Mucosa of stomach (tissue), 1 donor: ENCODE data around the gene BAD.

ENCODE experiments used
- H3K27me3 ChIP-seq: one replicate; pipeline ENCODE4 v1.7.0; 2013; ENCODE audit warnings: mild to moderate bottlenecking, low read length; ENCODE audit not compliant: control insufficient read depth, insufficient read depth
- H3K36me3 ChIP-seq: one replicate; pipeline ENCODE4 v1.7.0; 2013; ENCODE audit warnings: low read length; ENCODE audit not compliant: control insufficient read depth, insufficient read depth
- H3K4me1 ChIP-seq: one replicate; pipeline ENCODE4 v1.7.0; 2013; ENCODE audit warnings: mild to moderate bottlenecking, low read length; ENCODE audit not compliant: control insufficient read depth, insufficient read depth
- H3K4me3 ChIP-seq: one replicate; pipeline ENCODE4 v1.7.0; 2013; ENCODE audit warnings: low read length
- H3K9ac ChIP-seq: one replicate; pipeline ENCODE4 v1.7.0; 2013; ENCODE audit warnings: mild to moderate bottlenecking, low read length, moderate library complexity
- H3K9me3 ChIP-seq: one replicate; pipeline ENCODE4 v1.7.0; 2013; ENCODE audit warnings: mild to moderate bottlenecking, low read length, moderate library complexity; ENCODE audit not compliant: control insufficient read depth
- donor health status: Pancreatic carcinoma.

The BAD gene

DNA sequence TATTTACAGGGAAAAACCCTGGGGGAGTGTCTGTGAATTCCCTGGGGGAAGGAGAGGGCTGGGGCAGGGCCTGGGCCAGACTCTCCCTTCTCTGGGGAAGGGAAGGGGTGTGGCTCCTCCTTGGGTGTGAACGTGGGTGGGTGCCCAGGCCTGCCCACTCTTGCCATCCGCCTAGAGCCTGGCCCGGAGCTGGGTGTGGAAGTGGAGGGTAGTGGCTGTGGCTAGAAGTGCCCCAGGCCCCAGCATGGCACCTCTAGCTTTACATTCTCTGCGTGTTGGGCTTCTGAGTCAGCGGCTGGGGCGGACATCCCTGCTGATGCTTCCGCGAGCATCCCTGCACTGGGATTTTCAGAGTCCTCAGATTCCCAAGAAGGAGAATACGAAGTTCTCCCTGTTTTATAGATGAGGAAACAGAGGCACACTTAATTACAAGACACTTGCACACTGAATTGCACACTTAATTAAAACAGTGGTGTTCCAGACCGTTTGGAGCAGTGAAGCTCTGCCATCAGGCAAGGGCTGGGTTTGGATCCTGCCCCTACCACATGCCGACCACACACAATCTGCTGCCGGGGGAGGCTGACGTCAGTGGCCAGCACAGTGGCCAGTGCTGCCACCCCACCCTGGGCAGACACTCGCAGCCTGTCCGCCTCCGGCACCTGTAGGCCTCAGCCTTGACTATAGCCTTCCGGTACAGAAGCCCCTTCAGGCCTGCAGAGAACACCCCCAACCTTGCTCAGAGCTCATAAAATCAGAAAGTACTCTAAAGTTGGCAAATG, 7.6 kb downstream of the BAD start:
- no peaks in the 10 kb centered on the region for H3K9me3 ChIP-seq
- H3K27me3 ChIP-seq, result no peaks in the 10 kb centered on the region
- no peak overlapping the region for H3K9ac ChIP-seq
- peaks cover 7% of the 10 kb centered on the region for H3K36me3 ChIP-seq
- no peak overlapping the region for H3K4me3 ChIP-seq
- peaks cover 49% of the 10 kb centered on the region for H3K4me1 ChIP-seq

DNA sequence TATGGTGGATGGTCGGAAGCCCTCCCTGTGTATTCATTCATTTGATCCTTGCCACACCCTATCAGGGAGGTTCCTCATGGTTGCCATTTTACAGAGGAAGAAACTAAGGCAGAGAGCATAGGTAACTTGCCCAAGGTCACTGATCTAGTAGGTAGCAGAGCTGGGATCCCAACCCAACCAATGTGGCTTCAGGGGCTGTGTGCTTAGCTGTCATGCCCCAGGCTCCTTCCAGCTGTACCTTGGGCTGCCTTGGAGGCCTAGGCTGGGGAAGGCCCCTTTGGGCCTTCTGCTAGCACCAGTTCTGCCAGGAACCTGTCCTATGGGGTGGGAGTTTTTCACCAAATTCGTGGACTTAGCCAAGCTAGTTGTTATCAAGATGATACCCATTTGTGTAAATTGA, 8.6 kb downstream of the BAD start:
- Histone ChIP-seq H3K36me3 (peaks cover 7% of the 10 kb centered on the region), H3K4me1 (peaks cover 53% of the 10 kb centered on the region), H3K4me3 (no peak overlapping the region), H3K9ac (no peak overlapping the region), H3K9me3 (no peaks in the 10 kb centered on the region), H3K27me3 (no peaks in the 10 kb centered on the region)

DNA sequence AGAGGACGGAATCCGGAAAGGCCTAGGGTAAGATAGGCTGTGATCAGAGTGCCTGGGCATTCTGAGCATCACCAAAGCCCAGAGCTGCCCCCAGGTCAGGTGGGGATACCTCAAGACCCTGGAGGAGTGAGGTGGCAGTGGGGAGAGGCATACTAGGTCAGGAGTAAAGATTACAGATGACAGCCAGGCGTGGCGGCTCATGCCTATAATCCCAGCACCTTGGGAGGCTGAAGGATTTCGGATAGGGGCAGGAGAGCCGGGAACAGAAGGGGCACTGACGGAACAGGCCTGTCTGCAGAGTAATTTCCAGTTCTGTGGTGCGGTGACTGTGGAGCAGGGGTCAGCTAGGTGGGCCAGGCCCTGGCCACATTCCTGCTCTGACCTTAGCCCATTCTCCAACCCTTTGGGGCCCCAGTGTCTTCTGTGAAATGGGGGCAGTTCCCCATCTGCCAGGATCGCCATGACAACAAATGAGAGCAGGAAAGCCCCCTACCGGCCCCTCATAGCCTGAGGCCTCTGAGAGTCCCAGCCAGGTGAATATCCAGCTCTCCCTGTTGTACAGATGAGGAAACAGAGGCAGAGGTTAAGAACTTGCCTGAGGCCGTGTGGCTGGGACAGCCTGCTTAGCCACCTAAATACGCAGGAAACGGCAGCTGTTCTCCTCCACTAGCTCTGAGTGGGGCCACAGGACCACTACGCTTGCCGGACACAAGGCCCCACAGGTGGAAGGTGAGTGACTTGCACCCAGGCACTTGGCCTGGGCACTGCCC, 9.2 kb downstream of the BAD start:
- Histone ChIP-seq H3K36me3 (peaks cover 7% of the 10 kb centered on the region), H3K9me3 (no peaks in the 10 kb centered on the region), H3K9ac (no peak overlapping the region)

DNA sequence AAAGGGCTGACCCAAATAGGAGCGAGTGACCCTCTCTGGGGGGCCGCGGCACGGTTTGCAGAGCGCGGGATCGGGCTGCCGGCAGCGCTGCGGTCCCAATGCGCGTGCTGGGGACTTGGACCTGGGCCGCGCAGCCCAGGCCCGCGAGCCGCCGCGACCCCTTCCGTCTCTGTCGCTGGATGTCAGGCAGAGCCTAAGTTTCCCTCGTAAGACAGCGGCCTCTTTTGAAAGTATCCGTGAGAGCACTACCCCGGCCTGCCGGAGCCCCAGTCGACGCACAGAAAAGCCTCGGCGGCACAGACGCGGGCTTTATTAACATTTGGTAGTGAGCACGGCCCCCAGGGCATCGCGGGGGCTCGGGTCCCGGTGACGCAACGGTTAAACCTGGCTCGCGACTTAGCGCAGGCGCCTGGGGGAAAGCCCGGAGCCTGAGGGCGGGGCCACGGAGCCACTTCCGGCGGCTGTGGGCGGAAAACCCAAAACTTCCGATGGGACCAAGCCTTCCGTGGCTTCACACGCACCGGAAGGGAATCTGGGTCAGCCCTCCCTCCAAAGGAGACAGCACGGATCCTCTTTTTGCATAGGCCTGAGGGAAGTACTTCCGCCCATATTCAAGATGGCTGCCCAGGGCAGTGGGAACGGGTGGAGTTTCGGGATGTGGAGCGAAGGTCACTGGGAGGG, 14.8 kb downstream of the BAD start:
- H3K27me3 ChIP-seq, result no peaks in the 10 kb centered on the region
- peak overlapping the region; percentile 83 for H3K4me3 ChIP-seq

More for the DNA sequence above, 9.2 kb downstream of the BAD start:
- H3K4me3 ChIP-seq, result no peak overlapping the region
- H3K4me1 ChIP-seq, result peaks cover 53% of the 10 kb centered on the region
- H3K27me3 ChIP-seq, result no peaks in the 10 kb centered on the region

DNA sequence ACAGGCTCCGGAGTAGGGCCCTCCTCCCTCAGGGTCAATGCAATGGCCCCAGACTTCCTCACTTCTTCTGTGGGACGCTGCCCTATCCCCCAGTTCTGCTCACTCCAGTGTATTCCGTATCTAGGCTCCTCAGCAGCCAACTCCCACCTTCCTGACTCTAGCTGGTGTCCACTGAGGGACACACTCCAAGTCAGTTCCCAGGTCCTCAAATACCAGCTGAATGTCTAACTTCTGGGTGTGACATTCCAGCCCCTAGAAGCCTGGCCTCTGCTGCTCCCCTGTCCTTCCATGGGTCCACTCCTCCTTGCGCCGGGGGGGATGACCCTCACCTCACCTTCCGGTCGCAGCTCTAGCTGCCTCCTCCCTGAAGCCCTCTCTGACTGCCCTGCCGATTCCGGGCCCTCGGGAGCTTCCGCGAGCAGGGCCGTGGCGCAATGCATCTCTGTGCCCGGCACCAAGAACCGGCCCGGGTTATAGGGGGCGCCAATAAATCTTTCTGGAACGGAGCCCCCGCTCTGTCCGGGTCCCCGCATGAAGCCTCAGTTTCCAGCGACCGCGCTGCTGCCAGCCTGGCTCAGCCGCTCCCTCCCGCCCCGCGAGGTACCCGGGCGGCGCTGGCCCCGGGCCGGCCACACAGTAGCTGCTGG, 15.4 kb downstream of the BAD start:
- Histone ChIP-seq H3K9me3 (no peaks in the 10 kb centered on the region), H3K4me3 (peak overlapping the region; percentile 83), H3K9ac (peak overlapping the region; percentile 83), H3K36me3 (no peaks in the 10 kb centered on the region), H3K27me3 (no peaks in the 10 kb centered on the region), H3K4me1 (peaks cover 43% of the 10 kb centered on the region)

More for the DNA sequence above, 14.8 kb downstream of the BAD start:
- H3K36me3 ChIP-seq, result no peaks in the 10 kb centered on the region
- H3K9ac ChIP-seq, result peak overlapping the region; percentile 84
- peaks cover 49% of the 10 kb centered on the region for H3K4me1 ChIP-seq
- H3K9me3 ChIP-seq, result no peaks in the 10 kb centered on the region

DNA sequence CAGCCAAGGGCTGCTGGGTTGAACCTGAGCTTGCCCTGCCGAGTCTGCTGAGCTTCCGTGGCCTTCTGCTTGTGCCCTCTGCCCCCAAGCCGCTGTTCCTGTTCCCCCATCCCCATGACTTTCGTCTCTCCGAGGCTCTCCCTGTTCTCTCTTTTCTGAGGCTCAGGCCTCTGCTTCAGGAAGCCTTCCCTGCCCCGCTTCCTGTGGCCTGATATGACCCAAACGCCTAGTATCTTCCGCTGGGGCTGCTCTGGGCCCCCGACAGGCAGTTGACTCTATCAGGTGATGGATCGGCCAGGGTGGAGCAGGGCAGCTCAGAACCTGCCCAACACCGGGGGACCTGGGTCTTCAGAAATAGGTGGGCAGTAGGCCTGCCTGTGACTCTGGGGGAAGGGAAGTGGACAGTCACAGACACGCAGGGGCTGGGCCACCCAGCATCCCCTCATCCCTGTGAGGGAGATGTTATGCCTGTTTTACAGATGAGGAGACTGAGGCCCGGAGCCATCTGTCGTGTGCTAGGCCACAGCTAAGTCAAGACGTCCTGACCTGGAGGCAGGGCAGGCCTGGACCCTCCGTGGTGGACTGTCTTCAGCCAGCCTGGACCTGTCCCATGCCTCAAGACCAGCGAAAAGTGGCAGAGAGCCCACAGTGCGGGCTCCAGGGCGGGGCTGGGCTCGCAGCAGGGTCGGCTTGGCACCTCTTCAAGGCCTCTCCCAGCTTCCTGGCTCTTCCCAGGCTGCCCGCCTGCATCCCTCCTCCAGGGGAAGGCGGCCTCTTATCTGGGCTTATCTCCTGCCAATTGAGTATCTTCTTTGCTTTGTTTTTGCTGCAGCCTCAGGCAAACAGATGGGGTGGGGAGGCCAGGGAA, 16.2 kb downstream of the BAD start:
- Histone ChIP-seq H3K4me1 (peaks cover 37% of the 10 kb centered on the region), H3K9ac (peak overlapping the region; percentile 83)

DNA sequence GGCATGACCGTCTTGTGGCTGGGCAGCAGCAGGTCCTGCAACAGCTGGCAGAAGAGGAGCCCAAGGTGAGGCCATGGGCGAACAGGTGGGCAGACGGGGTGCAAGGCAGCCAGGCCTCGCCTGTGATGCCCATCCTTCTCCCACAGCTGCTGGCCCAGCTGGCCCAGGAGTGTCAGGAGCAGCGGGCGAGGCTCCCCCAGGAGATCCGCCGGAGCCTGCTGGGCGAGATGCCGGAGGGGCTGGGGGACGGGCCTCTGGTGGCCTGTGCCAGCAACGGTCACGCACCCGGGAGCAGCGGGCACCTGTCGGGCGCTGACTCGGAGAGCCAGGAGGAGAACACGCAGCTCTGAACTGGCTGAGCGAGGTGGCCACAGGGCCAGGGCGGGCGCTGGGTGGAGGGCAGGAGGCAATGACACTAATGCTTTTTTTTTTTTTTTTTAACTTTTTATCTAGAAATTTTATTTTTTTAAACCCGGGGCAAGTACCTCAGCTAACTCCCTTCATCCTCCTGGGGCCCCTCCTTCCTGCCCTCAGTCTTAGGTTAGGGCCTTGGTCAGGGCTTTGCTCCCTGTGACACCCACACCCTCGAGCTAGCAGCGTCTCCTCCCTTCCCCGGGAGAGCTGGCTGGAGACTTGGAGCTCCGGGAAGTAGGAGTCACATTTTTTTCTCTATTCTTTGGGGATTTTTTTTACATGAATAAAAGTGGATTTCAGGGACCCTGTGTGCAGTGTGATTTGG, 17.1 kb downstream of the BAD start:
- Histone ChIP-seq H3K9me3 (no peaks in the 10 kb centered on the region), H3K9ac (peak overlapping the region; percentile 83), H3K27me3 (no peaks in the 10 kb centered on the region), H3K4me1 (peaks cover 32% of the 10 kb centered on the region), H3K4me3 (no peak overlapping the region), H3K36me3 (peaks cover 12% of the 10 kb centered on the region)

More for the DNA sequence above, 16.2 kb downstream of the BAD start:
- no peaks in the 10 kb centered on the region for H3K9me3 ChIP-seq
- H3K4me3 ChIP-seq, result no peak overlapping the region
- H3K27me3 ChIP-seq, result no peaks in the 10 kb centered on the region
- H3K36me3 ChIP-seq, result peaks cover 6% of the 10 kb centered on the region

DNA sequence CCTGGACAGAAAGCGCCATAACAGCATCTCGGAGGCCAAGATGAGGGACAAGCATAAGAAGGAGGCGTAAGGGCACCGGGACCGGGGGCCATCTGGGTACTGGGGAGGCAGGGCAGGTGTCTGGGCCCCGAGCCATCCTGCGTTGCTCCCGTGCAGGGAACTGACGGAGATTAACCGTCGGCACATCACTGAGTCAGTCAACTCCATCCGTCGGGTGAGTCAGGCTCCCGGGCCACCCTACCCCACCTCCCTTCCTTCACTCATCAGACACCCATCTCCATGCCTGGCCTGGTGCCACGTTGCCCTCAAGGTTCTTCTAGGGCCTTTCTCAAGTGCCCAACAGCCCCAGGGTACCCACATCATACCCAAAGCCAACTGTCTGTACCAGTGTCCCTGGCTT, 18.1 kb downstream of the BAD start:
- Histone ChIP-seq H3K9me3 (no peaks in the 10 kb centered on the region), H3K36me3 (peaks cover 12% of the 10 kb centered on the region), H3K4me3 (no peak overlapping the region), H3K27me3 (no peaks in the 10 kb centered on the region), H3K9ac (no peak overlapping the region), H3K4me1 (peaks cover 22% of the 10 kb centered on the region)

DNA sequence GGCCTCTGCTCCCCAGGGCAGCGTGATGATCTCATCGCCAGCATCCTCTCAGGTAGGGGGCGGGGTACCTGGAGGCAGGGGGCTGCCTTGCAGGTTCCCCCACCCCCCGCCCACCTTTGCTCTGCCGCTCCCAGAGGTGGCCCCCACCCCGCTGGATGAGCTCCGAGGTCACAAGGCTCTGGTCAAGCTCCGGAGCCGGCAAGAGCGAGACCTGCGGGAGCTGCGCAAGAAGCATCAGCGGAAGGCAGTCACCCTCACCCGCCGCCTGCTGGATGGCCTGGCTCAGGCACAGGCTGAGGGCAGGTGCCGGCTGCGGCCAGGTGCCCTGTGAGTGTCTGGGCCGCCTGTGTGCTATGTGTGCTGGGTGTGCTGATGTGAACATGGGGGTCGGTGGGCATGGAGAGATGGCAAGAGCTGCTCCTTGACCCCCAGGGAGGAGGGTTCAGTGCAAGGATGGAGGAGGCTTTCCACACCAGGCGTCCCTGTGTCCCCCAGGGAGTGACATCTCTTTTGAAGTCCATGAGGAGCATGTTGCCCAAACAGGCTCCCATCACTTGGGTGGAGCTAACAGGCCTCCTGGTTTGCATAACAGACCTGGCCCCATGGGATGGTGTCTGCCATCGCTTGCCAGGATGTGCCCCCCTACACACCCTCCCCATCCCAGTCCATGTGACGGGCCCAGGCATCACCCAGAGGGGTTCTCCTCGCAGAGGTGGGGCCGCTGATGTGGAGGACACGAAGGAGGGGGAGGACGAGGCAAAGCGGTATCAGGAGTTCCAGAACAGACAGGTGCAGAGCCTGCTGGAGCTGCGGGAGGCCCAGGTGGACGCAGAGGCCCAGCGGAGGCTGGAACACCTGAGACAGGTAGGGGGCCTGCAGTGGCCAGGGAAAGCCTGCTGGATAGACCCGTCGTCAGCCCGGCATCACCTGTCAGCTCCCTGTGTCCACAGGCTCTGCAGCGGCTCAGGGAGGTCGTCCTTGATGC, 19.0 kb downstream of the BAD start:
- Histone ChIP-seq H3K36me3 (peaks cover 12% of the 10 kb centered on the region), H3K9me3 (no peaks in the 10 kb centered on the region), H3K27me3 (no peaks in the 10 kb centered on the region), H3K4me3 (no peak overlapping the region), H3K9ac (no peak overlapping the region), H3K4me1 (peaks cover 22% of the 10 kb centered on the region)

DNA sequence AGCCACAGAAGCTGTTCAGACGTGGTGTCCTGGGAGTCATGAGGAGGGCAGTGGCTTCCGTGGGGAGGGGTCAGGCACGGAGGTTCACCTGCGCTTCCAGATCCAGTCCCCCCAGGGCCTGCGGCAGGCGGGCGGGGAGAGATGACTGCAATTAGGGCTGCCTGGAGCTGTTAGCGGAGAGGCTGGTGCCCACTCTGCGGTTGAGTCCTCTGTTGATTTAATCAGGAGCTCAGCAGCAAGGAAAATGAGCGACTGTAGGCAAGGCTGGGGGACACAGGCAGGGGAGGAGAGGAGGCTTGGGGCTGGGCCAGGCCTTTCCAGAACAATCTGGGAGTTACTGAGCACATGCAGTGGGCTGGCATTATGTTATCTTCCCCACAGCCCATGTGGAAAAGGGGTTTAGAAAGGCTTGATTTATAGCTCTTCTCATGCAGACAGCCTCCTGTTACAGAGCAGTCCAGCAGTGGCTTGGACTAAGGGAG, 20.1 kb downstream of the BAD start:
- no peaks in the 10 kb centered on the region for H3K27me3 ChIP-seq
- H3K36me3 ChIP-seq, result peaks cover 17% of the 10 kb centered on the region
- no peaks in the 10 kb centered on the region for H3K9me3 ChIP-seq
- peaks cover 22% of the 10 kb centered on the region for H3K4me1 ChIP-seq
- H3K4me3 ChIP-seq, result no peak overlapping the region
- H3K9ac ChIP-seq, result no peak overlapping the region
